Calu3 (cell line): ENCODE data around the gene VGLL1. TPM values are rescaled to one million over a fixed set of nuclear protein-coding genes. Genes with fewer than 3 reads are reported as not detected.
A peak's percentile ranks its signal among the peaks of the same experiment; 100 is the strongest.

Experiments
- BruUV-seq: library from RNA; stranded (reverse); fragments of 400-500 nt; replicated peaks from 2 replicates; lab custom pipeline; 2021; lab: Mats Ljungman, UMichigan
- CTCF ChIA-PET: fragments of 300-600 bp; sonication (Branson Sonifier 250); formaldehyde crosslinking; loops from one replicate; lab custom pipeline; 2022; ENCODE audit warnings: antibody characterized with exemption; lab: Charles Lee
- DNase-seq: peaks from one replicate; pipeline ENCODE4 v3.0.0; 2022
- H3K27ac Mint-ChIP-seq: one replicate; pipeline ENCODE4 v1.8.0; 2022; ENCODE audit warnings: mixed read lengths; ENCODE audit not compliant: unreplicated experiment
- H3K27me3 Mint-ChIP-seq: one replicate; pipeline ENCODE4 v1.8.0; 2022; ENCODE audit warnings: mixed read lengths; ENCODE audit not compliant: unreplicated experiment
- H3K36me3 Mint-ChIP-seq: one replicate; pipeline ENCODE4 v1.8.0; 2022; ENCODE audit warnings: mild to moderate bottlenecking, moderate library complexity, mixed read lengths; ENCODE audit not compliant: insufficient read depth, unreplicated experiment
- H3K4me1 Mint-ChIP-seq: one replicate; pipeline ENCODE4 v1.8.0; 2022; ENCODE audit warnings: mild to moderate bottlenecking, low read depth, mixed read lengths; ENCODE audit not compliant: unreplicated experiment
- H3K4me3 Mint-ChIP-seq: one replicate; pipeline ENCODE4 v1.8.0; 2022; ENCODE audit warnings: mild to moderate bottlenecking, low read depth, moderate library complexity, mixed read lengths; ENCODE audit not compliant: unreplicated experiment
- H3K9me3 Mint-ChIP-seq: one replicate; pipeline ENCODE4 v1.8.0; 2022; ENCODE audit warnings: low read depth, mixed read lengths; ENCODE audit not compliant: unreplicated experiment
- CTCF ChIP-seq: fragments of 200-600 bp; IDR thresholded peaks from one replicate; pipeline ENCODE4 v1.8.0; 2022; ENCODE audit warnings: antibody characterized with exemption; ENCODE audit not compliant: unreplicated experiment
- intact Hi-C: fragments of 100-400 bp; cut with micrococcal nuclease; formaldehyde crosslinking; loops from one replicate; pipeline ENCODE4 v1.10.0; 2022; ENCODE audit not compliant: unreplicated experiment
- total RNA-seq: library from RNA; stranded (reverse); gene quantifications from 2 replicates; pipeline ENCODE4 v1.2.3, GENCODE V29; 2022

VGLL1 gene
- total RNA-seq, 1 experiment from 2014 or later, result 92.2 TPM

- Mint-ChIP-seq H3K27ac (no peak overlapping the region), H3K4me1 (no peaks in the 10 kb centered on the region), H3K9me3 (no peaks in the 10 kb centered on the region), H3K4me3 (no peak overlapping the region), H3K36me3 (no peaks in the 10 kb centered on the region), H3K27me3 (no peaks in the 10 kb centered on the region)
- intact Hi-C loops, result loop anchor here (10.0 kb wide), 1 partner anchor 317 kb away; the partner anchor contains the start of gene MAP7D3
- TF ChIP-seq CTCF, result peak; percentile 14
- no TSS peak for BruUV-seq
- CTCF ChIA-PET, result interaction anchor here (0.6 to 0.9 kb wide), 2 partner anchors 40 to 75 kb away, joined by 3 to 4 read pairs; partner anchors contain the start of gene VGLL1
- no peak for DNase-seq
Observed at GRCh38 chrX:136572030-136572429, 40.0 kb downstream of the VGLL1 start.

GRCh38 chrX:136574548-136574947 is 42.5 kb downstream of the VGLL1 start:
- CTCF ChIA-PET, result no interaction called here
- intact Hi-C loops, result loop anchor here (10.0 kb wide), 1 partner anchor 320 kb away; the partner anchor contains the start of gene MAP7D3
- BruUV-seq, result no TSS peak

DNA sequence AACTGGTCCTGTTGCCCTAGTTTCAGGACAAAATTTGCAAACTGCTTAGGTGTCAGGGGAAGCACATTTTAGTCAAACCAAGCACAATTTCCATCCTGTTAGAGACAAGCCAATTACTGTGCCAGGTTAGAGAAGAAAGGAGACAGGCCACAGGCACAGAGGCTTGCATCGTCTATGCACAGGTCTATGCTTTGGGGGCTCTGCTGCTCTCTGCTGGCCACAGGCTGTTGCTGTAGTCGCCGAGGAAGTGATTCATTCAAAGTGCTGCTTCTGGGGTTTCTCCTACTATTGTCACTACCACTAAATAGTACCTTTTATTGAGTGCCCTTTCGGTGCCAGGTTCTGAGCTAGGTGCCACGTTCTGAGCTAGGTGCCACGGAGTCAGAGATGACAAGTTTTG is 45.5 kb downstream of the VGLL1 start:
- Mint-ChIP-seq H3K27me3 (peaks cover 37% of the 10 kb centered on the region), H3K36me3 (no peaks in the 10 kb centered on the region), H3K4me3 (no peak overlapping the region), H3K4me1 (no peaks in the 10 kb centered on the region), H3K27ac (no peak overlapping the region), H3K9me3 (no peaks in the 10 kb centered on the region)
- CTCF ChIA-PET, result interaction anchor here (0.7 kb wide), 1 partner anchor 46 kb away, joined by 4 read pairs; the partner anchor contains the start of gene VGLL1
- TF ChIP-seq CTCF, result no peak
- intact Hi-C loops, result loop anchor here (1.0 to 10.0 kb wide), 3 partner anchors 81 to 323 kb away; partner anchors contain the start of gene MAP7D3
- no TSS peak for BruUV-seq
- peak; percentile 62 for DNase-seq

More at GRCh38 chrX:136574548-136574947, 42.5 kb downstream of the VGLL1 start:
- Mint-ChIP-seq H3K4me1 (no peaks in the 10 kb centered on the region), H3K9me3 (no peaks in the 10 kb centered on the region), H3K27me3 (peaks cover 11% of the 10 kb centered on the region), H3K27ac (no peak overlapping the region), H3K4me3 (no peak overlapping the region), H3K36me3 (no peaks in the 10 kb centered on the region)
- DNase-seq, result peak; percentile 2
- no peak for TF ChIP-seq CTCF

- Mint-ChIP-seq H3K4me3 (no peak overlapping the region), H3K4me1 (no peaks in the 10 kb centered on the region), H3K36me3 (no peaks in the 10 kb centered on the region), H3K9me3 (no peaks in the 10 kb centered on the region), H3K27me3 (peaks cover 37% of the 10 kb centered on the region), H3K27ac (no peak overlapping the region)
- DNase-seq, result no peak
- BruUV-seq, result no TSS peak
- intact Hi-C loops, result no loop called here
- CTCF ChIA-PET, result no interaction called here
- no peak for TF ChIP-seq CTCF
Observed at GRCh38 chrX:136580316-136580715, 48.3 kb downstream of the VGLL1 start.
